Measurements from ENCODE around the gene NEURL1B.

DNA sequence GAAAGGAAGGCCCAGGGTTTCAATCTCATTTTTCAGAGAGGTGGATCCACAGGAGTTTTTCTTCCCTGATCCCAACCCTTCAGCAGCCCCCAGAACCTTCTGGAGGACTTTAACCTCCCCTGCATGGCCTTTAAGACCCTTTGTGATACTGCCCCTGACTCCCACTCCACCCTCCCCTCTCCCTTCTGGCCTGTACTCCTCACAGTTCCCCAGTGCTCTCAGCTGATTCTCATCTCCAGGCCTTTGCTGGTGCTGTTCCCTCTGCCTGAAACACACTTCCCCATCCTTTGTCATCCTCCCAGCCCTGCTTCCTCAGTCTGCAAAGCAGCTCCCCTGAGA lies 18.5 kb downstream of the NEURL1B start:
- TF ChIP-seq CTCF (conservative IDR thresholded peaks at IDR 0.05) (no peak), ZFX (IDR thresholded peaks at IDR 0.05) (no peak)
